SH-SY5Y (cell line): Measurements from ENCODE around the gene KIAA1217.

Experiments used
- GATA2 ChIP-seq: IDR thresholded peaks from 2 replicates; pipeline ENCODE4 v1.6.1; 2011; ENCODE audit warnings: mild to moderate bottlenecking, low read depth, low read length
- GATA3 ChIP-seq: IDR thresholded peaks from 2 replicates; pipeline ENCODE4 v1.6.1; 2011; ENCODE audit warnings: low read depth, mild to moderate bottlenecking, low read length, moderate library complexity

KIAA1217 gene

DNA sequence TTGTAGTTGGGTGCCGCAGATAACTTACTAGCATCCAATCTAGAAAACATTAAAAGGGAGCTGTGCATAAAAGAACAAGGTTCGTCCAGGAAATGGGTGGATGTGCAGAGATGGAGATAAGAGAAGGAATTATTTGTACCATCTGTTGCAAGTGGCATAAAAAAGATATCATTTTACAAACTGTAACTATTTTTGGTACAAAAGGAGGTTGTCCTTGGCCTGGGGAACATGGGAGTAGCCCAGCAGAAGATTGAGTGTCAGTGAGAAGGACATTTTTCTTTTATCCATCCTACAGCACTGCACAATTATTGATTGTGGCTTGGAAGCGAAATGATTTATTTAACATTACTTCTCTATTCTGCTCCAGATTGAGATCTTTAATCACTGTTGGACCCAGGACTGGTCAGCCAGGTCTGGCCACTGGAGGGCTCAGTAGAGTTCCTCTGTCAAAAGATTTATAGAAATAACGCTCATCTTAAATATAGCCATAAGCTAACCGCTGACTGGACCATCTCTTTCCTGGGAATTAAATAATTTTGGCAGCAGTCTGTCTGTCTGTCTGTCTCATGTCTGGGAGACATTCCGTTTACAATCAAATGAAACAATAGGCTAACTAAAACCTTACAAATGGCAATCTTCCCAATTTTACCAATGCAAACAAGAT, 254.1 kb downstream of the KIAA1217 start:
- no peak for TF ChIP-seq GATA3
- no peak for TF ChIP-seq GATA2

DNA sequence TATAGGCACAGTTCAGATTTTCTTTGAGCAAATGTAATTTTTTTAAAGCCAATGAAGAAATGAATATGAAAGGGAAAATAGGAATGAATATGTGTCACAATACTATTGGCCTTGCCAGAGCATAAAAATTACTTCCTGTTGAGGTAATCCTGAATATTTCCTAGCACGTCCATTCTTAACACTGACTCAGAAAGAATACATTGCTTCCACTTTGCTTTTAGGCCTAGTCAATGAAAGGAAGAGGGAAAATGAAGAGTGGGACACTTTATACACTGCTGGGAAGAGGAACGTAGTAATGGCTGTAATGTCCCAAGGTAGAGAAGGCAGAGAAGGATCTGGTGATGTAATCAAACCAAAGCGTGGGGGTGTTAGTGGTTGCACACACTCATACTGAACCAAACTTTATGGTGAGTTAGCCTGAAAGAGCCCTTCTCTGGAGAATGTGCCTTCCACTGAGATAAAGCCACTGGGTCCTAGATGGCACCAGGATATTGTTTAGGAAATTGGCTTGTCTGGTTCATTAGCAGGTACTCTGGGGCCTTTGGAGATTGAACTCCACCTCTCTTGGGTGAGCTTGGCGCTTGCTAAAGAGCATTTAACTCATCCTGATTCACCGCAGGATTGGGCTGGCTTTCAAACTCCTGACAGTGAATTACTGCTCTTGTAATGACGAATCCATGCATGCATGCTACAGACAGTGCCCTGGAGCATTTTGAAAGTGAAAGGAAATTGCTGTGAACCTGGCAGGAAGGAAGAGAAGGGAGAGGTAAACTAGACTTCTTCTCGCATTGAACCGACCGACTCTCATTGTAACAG, 254.9 kb downstream of the KIAA1217 start:
- TF ChIP-seq GATA3: no peak
- no peak for TF ChIP-seq GATA2

- TF ChIP-seq GATA3 (no peak), GATA2 (no peak)
Measured at GRCh38 chr10:24465124-24465874, 256.4 kb downstream of the KIAA1217 start.

GRCh38 chr10:24465891-24466818, 257.2 kb downstream of the KIAA1217 start:
- no peak for TF ChIP-seq GATA3
- TF ChIP-seq GATA2: no peak

DNA sequence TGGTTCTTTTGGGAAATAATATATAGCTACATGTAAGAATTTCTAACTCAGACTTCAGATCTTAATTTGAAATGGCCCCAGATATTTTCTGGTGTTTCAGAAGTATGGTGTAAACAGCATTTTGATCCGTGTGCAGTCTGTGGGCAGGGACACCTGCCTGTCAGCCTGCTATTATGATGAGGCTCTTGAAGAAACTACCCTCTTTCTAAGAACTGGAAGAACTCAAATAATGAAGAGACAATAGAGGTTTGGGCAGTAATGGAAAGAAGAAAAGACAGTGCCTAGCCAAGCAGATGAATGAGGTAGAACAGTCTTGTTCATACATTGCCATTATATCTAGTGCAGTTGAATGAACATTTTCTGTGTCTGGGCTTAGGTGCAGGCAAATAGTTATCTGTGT, 258.2 kb downstream of the KIAA1217 start:
- TF ChIP-seq GATA3 (no peak), GATA2 (no peak)

GRCh38 chr10:24467605-24468004, 258.7 kb downstream of the KIAA1217 start:
- no peak for TF ChIP-seq GATA2
- no peak for TF ChIP-seq GATA3

DNA sequence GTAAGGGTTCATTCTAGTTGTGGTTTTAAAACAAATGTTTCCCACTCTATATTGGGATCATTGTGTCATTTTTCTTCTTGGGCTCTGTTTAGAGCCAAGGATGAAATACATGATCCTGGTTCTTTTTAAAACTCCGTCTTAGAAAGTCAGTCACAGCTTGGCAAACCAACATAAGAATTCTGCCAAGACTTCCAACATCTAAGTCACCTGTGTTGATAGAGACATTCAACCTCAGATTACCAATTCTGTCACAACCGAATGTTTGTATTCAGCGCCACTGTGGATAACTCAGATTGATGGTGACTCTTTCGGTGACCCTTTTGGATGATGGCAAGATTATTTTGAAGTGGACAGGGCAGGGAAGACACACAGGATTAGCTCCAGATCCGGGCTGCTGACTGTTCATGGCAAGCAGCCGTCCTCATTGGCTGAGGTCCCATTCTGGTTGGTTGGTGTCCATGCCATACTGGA, 259.4 kb downstream of the KIAA1217 start:
- TF ChIP-seq GATA2 (no peak), GATA3 (no peak)

GRCh38 chr10:24469993-24470392, 261.1 kb downstream of the KIAA1217 start:
- TF ChIP-seq GATA3 (no peak), GATA2 (no peak)

DNA sequence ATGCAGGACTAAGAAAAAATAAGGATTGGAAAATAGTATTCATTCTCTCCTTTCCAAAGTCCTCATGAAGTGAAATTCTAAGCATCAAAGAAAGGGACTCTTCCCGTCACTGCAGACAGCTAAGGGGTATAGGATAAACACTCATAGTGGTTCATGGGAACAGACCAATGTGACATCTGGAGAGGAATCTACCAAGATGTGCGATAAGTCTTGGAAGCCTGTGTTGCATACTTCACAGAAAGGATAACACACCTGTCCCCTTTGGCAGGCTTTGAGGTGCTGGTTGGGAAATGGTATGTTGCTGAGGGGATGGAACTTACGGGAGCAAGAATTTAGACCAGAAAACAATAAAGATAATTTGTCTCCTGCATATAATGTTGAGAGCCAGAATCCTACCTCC, 266.7 kb downstream of the KIAA1217 start:
- TF ChIP-seq GATA3: no peak
- TF ChIP-seq GATA2: no peak

DNA sequence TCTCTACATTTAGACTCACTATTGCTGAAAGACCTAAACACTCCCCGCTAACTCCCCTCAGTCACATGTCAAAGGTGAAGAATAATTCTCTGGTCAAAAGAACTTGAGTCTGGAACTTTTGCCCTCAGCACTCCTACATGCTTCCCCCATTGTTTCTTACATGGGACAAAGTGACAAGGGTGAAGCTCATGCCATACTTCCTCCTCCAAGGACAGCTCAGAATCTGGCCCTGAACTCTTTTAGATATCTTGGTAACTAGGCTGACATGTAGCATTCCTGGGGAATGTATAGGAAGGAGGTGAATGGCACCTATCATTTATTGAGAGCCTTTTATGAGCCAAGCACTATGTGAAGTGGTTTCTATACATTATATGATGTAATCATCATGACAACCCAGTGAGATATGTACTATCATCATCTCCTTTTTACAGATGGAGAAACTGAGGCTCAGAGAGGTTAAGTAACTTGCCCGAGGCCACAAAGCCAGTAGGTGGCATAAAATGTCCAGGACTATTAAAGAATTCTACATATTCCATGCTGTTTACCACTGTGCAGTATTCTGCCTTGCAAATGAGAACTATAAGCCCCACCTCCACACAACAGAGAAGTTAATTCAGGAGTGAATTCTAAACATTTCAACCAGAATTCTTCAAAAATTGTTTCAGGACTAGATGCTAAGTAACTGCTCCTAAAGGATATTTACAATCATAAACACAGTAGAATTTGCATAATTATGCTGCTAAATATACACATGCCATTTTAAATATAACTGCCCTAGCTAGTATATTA, 268.2 kb downstream of the KIAA1217 start:
- TF ChIP-seq GATA3: no peak
- TF ChIP-seq GATA2: no peak

DNA sequence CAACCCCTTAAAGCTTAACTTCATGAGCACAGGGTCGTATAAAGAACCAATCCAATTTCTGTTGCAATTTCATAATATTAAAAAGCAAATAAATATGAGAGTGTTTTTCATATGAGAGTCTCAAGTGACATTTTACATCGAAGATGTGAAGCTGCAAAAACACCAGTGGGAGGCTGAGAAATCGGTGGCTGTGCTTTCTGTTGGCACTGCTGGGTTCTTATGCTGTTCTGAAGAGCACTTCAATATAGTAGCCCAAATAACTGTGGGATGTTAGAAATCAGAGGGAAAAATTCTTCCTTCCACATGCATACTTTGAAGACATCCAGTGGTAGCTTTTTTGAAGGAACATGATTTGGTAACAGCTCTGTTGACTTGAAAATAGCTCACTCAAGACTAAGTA, 269.0 kb downstream of the KIAA1217 start:
- TF ChIP-seq GATA3 (no peak), GATA2 (no peak)

DNA sequence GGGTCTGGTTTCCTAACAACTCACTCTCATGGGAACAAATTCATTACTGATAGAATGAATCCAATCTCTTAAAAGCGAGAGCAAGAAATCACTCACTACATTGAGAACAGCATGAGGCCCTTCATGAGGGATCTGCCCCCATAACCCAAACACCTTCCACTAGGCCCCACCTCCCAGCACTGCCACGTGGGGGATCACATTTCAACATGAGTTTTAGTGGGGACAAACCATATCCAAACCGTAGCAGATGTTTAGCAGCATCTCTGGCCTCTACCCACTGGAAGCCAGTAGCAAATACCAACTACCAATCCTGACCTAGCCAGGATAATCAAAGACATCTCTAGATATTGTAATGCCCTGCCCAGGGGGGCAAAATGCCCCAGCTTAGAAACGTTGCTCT, 270.9 kb downstream of the KIAA1217 start:
- TF ChIP-seq GATA2 (no peak), GATA3 (no peak)

DNA sequence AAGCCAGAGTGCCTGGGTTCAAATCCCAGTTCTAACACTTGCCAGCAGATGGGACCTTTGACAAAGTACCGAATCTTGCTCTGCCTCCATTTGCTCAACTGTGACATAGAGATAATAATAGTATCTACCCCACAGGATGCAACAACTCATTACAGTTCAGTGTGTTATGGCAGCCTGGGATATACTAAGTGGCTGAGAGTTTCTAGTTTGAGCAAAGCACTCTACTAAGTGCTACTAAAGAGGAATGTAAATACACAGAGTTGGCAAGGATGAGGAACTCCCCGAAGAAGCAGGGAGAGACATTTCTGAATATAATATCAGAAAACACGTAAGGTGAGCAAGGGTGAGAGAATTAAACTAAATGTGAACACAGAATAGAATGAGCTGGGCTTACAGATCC, 271.5 kb downstream of the KIAA1217 start:
- no peak for TF ChIP-seq GATA3
- no peak for TF ChIP-seq GATA2
